Right lobe of liver (tissue), 4 donors: Measurements from ENCODE around the gene TELO2.

ENCODE experiments used
- CTCF ChIP-seq, 4 donors: fragments of 200-600 bp in 3 of 4; fragments of 450-650 bp in 1 of 4; IDR thresholded peaks; one replicate each; pipeline versions ENCODE4 v1.5.1 to v1.8.0; 2016 to 2022; ENCODE audit warnings: antibody characterized with exemption in 4 of 4, mild to moderate bottlenecking in 2 of 4
- POLR2A ChIP-seq: fragments of 450-650 bp; IDR thresholded peaks from one replicate; pipeline ENCODE4 v1.6.1; 2017; ENCODE audit warnings: antibody characterized with exemption, mild to moderate bottlenecking
- donor health status: DM: no; HTN: no; CAD: no.
- donor health status: DM: no; HTN: no; CAD: no.
- donor health status: DM: no; HTN: yes; CAD: no.

DNA sequence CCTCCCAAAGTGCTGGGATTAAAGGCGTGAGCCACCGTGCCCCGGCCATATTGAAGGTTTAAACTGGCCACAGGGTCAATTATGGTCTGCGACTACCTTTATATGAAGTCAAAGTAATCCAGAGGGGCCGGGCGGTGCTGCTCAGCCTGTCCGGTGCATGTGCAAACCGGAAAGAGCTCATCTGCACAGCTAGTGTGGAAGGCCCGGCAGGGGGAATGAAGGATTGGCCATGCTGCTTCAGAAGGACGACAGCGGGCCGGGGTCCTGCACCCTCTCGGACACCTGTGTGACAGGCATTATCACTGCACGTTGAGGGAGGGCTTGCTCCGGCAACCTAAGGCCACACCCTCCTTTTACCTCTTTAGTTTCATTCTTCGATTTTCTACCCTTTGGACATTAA lies 63.9 kb downstream of the TELO2 start:
- TF ChIP-seq CTCF (IDR thresholded peaks at IDR 0.05) = no peak
- TF ChIP-seq POLR2A = no peak
